Loucy (cell line): Measurements from ENCODE around the gene AFF2.

Experiments
- H2AFZ ChIP-seq: fragments of 200-600 bp; sonication (generic); 2 replicates; pipeline ENCODE4 v1.6.0; 2016; ENCODE audit warnings: antibody characterized with exemption, mild to moderate bottlenecking, low read length, moderate library complexity
- H3F3A ChIP-seq: fragments of 200-600 bp; 2 replicates; pipeline ENCODE4 v1.6.0; 2016; ENCODE audit warnings: antibody characterized with exemption, low read depth, mild to moderate bottlenecking
- H3K27me3 ChIP-seq: fragments of 200-600 bp; sonication (generic); 2 replicates; pipeline ENCODE4 v1.6.1; 2014; ENCODE audit warnings: low read length, mild to moderate bottlenecking; ENCODE audit not compliant: insufficient read depth, poor library complexity, severe bottlenecking
- H3K36me3 ChIP-seq: fragments of 200-600 bp; sonication (generic); 2 replicates; pipeline ENCODE4 v1.6.1; 2016; ENCODE audit warnings: low read length; ENCODE audit not compliant: insufficient read depth
- H3K4me1 ChIP-seq: fragments of 200-600 bp; sonication (generic); 2 replicates; pipeline ENCODE4 v1.5.1; 2014; ENCODE audit warnings: low read length, mild to moderate bottlenecking; ENCODE audit not compliant: insufficient read depth, poor library complexity, severe bottlenecking
- H3K4me2 ChIP-seq: fragments of 200-600 bp; sonication (generic); 2 replicates; pipeline ENCODE4 v1.6.0; 2014; ENCODE audit warnings: antibody characterized with exemption, low read length, low read depth, mild to moderate bottlenecking; ENCODE audit not compliant: poor library complexity, severe bottlenecking
- H3K4me3 ChIP-seq: fragments of 200-600 bp; sonication (generic); 2 replicates; pipeline ENCODE4 v1.5.1; 2014; ENCODE audit warnings: low read length, mild to moderate bottlenecking, mixed read lengths; ENCODE audit not compliant: poor library complexity, severe bottlenecking
- H3K79me2 ChIP-seq: fragments of 200-600 bp; sonication (generic); 2 replicates; pipeline ENCODE4 v1.6.1; 2014; ENCODE audit warnings: low read length; ENCODE audit not compliant: insufficient read depth
- H3K9ac ChIP-seq: fragments of 200-600 bp; sonication (generic); 2 replicates; pipeline ENCODE4 v1.6.0; 2014; ENCODE audit warnings: mild to moderate bottlenecking, low read depth, low read length, moderate library complexity; ENCODE audit not compliant: poor library complexity, severe bottlenecking
- H3K9me2 ChIP-seq: fragments of 200-600 bp; sonication (generic); replicated peaks from 2 replicates; pipeline ENCODE4 v1.6.1; 2016; ENCODE audit warnings: low read depth, low read length, mixed read lengths
- H3K9me3 ChIP-seq: fragments of 200-600 bp; sonication (generic); 2 replicates; pipeline ENCODE4 v1.6.1; 2014; ENCODE audit warnings: mild to moderate bottlenecking, antibody characterized with exemption, low read length, low read depth; ENCODE audit not compliant: insufficient read depth
- H4K20me1 ChIP-seq: fragments of 200-600 bp; sonication (generic); 2 replicates; pipeline ENCODE4 v1.6.0; 2014; ENCODE audit warnings: antibody characterized with exemption, low read length, mild to moderate bottlenecking; ENCODE audit not compliant: insufficient read depth, poor library complexity, severe bottlenecking
- CTCF ChIP-seq: fragments of 200-600 bp; sonication (generic); conservative IDR thresholded peaks from 2 replicates; pipeline ENCODE4 v1.5.1; 2014; ENCODE audit warnings: mild to moderate bottlenecking, antibody characterized with exemption, low read length
- EZH2phosphoT487 ChIP-seq: fragments of 200-600 bp; IDR thresholded peaks from 2 replicates; pipeline ENCODE4 v1.6.1; 2018; ENCODE audit warnings: antibody characterized with exemption, mild to moderate bottlenecking, moderate library complexity, borderline replicate concordance

Gene AFF2

GRCh38 chrX:148961985-148962384 lies 461.6 kb downstream of the AFF2 start:
- no peak overlapping the region for H3K4me2 ChIP-seq
- no peaks in the 10 kb centered on the region for H3K79me2 ChIP-seq
- H4K20me1 ChIP-seq = no peaks in the 10 kb centered on the region
- TF ChIP-seq CTCF (no peak), EZH2phosphoT487 (no peak)
- H3K9me3 ChIP-seq = no peaks in the 10 kb centered on the region
- H3K36me3 ChIP-seq = peaks cover 73% of the 10 kb centered on the region; the same call in 1 of the 2 replicates
- no peak overlapping the region for H2AFZ ChIP-seq
- no peaks in the 10 kb centered on the region for H3K4me1 ChIP-seq
- no peak overlapping the region for H3K4me3 ChIP-seq
- H3K9me2 ChIP-seq = no peaks in the 10 kb centered on the region
- no peaks in the 10 kb centered on the region for H3K27me3 ChIP-seq
- no peaks in the 10 kb centered on the region for H3F3A ChIP-seq
- H3K9ac ChIP-seq = no peak overlapping the region

GRCh38 chrX:148976571-148977400 lies 476.4 kb downstream of the AFF2 start:
- H3K27me3 ChIP-seq = no peaks in the 10 kb centered on the region
- no peak for TF ChIP-seq EZH2phosphoT487
- no peak for TF ChIP-seq CTCF
- H3K79me2 ChIP-seq = no peaks in the 10 kb centered on the region
- H2AFZ ChIP-seq = no peak overlapping the region
- H3K4me1 ChIP-seq = no peaks in the 10 kb centered on the region
- H3K9me2 ChIP-seq = no peaks in the 10 kb centered on the region
- no peak overlapping the region for H3K4me3 ChIP-seq
- H3K9ac ChIP-seq = no peak overlapping the region
- H3K36me3 ChIP-seq = peaks cover 61% of the 10 kb centered on the region; the same call in 1 of the 2 replicates
- no peak overlapping the region for H3K4me2 ChIP-seq
- H3K9me3 ChIP-seq = no peaks in the 10 kb centered on the region
- no peaks in the 10 kb centered on the region for H3F3A ChIP-seq
- no peaks in the 10 kb centered on the region for H4K20me1 ChIP-seq

- Histone ChIP-seq H2AFZ (no peak overlapping the region), H3K27me3 (no peaks in the 10 kb centered on the region), H3K4me3 (no peak overlapping the region), H3K4me1 (no peaks in the 10 kb centered on the region), H3K79me2 (no peaks in the 10 kb centered on the region), H3K36me3 (peaks cover 50% of the 10 kb centered on the region; the same call in 1 of the 2 replicates), H4K20me1 (no peaks in the 10 kb centered on the region), H3F3A (no peaks in the 10 kb centered on the region), H3K9me2 (no peaks in the 10 kb centered on the region), H3K9ac (no peak overlapping the region), H3K4me2 (no peak overlapping the region), H3K9me3 (no peaks in the 10 kb centered on the region)
- TF ChIP-seq EZH2phosphoT487 (no peak), CTCF (no peak)
Observed at GRCh38 chrX:148979786-148980185, 479.4 kb downstream of the AFF2 start.
